ENCODE measurements around the gene MIB1.

MIB1 gene

DNA sequence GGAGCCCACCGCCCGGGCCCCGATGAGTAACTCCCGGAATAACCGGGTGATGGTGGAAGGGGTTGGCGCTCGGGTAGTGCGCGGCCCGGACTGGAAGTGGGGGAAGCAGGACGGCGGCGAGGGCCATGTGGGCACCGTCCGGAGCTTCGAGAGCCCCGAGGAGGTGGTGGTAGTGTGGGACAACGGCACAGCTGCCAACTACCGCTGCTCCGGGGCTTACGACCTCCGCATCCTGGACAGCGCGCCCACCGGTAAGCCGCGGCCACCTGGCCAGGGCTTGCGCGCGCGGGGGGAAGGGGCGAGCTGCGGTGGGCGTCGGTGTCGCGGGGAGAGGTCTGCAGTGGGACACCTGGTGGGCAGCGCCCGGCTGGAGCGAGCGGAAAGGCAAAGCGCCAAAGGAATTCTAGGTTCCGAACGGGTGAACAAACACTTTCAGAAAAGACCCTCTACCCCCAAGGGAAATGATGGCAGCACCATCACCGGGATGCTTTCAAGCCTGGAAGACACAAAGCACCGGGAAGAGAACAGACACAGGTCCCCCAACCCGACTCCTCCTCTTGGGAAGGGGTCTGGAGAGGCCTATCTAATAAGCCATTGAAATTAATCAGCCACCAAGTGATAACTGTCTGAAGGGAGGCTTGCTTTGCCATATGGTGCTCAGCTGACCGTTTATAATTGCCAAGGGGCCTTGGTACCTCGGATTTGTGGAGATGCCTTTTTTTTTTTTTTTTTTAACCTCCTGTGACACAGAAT is 1.1 kb downstream of the MIB1 start:
- DNase-seq (ENCODE audit: low read depth, low spot score), result no peak
- TF ChIP-seq, protein P1, sequence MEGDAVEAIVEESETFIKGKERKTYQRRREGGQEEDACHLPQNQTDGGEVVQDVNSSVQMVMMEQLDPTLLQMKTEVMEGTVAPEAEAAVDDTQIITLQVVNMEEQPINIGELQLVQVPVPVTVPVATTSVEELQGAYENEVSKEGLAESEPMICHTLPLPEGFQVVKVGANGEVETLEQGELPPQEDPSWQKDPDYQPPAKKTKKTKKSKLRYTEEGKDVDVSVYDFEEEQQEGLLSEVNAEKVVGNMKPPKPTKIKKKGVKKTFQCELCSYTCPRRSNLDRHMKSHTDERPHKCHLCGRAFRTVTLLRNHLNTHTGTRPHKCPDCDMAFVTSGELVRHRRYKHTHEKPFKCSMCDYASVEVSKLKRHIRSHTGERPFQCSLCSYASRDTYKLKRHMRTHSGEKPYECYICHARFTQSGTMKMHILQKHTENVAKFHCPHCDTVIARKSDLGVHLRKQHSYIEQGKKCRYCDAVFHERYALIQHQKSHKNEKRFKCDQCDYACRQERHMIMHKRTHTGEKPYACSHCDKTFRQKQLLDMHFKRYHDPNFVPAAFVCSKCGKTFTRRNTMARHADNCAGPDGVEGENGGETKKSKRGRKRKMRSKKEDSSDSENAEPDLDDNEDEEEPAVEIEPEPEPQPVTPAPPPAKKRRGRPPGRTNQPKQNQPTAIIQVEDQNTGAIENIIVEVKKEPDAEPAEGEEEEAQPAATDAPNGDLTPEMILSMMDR (IDR thresholded peaks at IDR 0.05; ENCODE audit: insufficient read depth, low read length, missing control alignments), result no peak
- H3K4me3 ChIP-seq (ENCODE audit: low read depth, low read length), result peak overlapping the region; percentile 89
- POLR2A ChIA-PET, result interaction anchor here (1.5 kb wide), 1 partner anchor 14 kb away, joined by 4 read pairs; no protein-coding TSS in a partner anchor
- CTCF ChIA-PET, result interaction anchor here (0.6 to 1.1 kb wide), 2 partner anchors 129 to 141 kb away, joined by 3 read pairs; partner anchors contain the start of genes ESCO1 and SNRPD1

DNA sequence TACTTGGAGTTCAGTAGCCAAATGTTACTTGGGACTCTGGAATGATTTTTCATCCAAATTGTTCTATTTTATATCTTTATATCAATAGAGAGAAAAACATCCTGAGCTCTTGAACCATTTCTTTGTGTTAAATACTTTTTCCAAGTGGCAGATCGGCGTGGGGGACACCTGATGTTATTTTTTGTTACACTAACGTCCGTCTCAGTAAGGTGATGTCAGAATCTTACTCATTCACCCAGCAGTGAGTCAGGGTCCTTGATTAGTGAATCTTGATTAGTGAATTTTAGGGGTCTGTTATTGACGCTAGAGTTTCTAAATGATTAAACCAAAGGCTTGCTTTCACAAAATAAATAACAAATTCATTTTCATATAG is 1.7 kb downstream of the MIB1 start:
- POLR2A ChIA-PET, result no interaction called here
- no peak for DNase-seq (ENCODE audit: low read depth, low spot score)
- CTCF ChIA-PET, result interaction anchor here (1.1 to 1.4 kb wide), 2 partner anchors 130 to 141 kb away, joined by 3 to 6 read pairs; partner anchors contain the start of genes ESCO1 and SNRPD1
- H3K4me3 ChIP-seq (ENCODE audit: low read depth, low read length), result peak overlapping the region; percentile 89
- TF ChIP-seq, protein P1 (IDR thresholded peaks at IDR 0.05; ENCODE audit: insufficient read depth, low read length, missing control alignments), result no peak

DNA sequence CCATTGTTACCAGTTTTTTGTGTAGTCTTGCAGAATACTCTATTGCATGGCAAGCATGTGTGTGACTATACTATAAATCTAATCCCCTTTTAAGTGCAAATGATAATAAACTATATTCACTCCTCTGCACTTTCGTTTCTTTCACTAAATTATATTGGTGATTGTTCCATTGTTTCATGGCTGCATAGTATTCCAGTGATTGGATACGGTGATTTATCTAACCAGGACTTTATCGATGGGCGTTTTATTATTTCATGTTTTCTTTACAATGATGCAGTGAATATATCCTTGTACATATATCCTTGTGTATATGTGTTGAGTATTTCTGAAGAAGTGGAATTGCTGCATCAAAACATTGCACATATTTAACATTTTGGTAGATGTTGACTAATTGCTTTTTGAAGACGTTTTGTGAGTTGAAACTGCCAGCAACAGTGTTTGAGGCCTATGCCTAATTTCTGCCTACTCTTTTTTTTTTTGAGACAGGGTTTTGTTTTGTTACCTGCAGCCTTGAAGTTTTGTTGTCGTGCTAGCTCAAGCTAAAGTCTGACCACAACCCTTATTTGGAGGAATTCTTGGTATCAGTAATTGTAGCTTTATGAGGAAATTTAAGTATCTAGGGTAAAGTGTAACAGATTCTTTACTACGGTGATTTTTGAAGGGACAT is 2.7 kb downstream of the MIB1 start:
- POLR2A ChIA-PET, result no interaction called here
- H3K4me3 ChIP-seq (ENCODE audit: low read depth, low read length), result 0 out of 2 replicates have a peak overlapping the region, but pooled peaks have one; percentile 1
- no peak for DNase-seq (ENCODE audit: low read depth, low spot score)
- CTCF ChIA-PET, result interaction anchor here (1.4 kb wide), 1 partner anchor 142 kb away, joined by 6 read pairs; the partner anchor contains the start of gene ESCO1
- TF ChIP-seq, protein P1 (IDR thresholded peaks at IDR 0.05; ENCODE audit: insufficient read depth, low read length, missing control alignments), result no peak

DNA sequence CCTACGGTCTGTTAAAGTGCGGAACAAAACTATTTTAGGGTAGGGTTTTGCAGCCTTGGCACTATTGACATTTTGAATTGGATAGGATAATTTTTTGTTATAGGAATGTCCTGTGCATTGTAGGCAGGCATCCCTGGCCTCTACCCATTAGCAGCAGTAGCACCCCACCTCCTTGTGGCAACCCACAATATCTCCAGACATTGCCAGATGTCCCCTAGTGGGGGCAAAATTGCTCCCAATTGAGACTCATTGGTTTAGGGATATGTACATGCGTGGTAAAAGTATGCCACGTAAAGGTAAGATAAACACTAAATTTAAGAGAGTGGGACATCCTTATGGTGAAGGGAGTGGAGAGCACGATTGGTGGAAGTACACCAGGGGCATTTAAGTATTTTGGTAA is 4.6 kb downstream of the MIB1 start:
- H3K4me3 ChIP-seq (ENCODE audit: low read depth, low read length), result no peak overlapping the region
- ChIA-PET CTCF (no interaction called here), POLR2A (no interaction called here)
- TF ChIP-seq, protein P1 (IDR thresholded peaks at IDR 0.05; ENCODE audit: insufficient read depth, low read length, missing control alignments), result no peak
- DNase-seq (ENCODE audit: low read depth, low spot score), result no peak

DNA sequence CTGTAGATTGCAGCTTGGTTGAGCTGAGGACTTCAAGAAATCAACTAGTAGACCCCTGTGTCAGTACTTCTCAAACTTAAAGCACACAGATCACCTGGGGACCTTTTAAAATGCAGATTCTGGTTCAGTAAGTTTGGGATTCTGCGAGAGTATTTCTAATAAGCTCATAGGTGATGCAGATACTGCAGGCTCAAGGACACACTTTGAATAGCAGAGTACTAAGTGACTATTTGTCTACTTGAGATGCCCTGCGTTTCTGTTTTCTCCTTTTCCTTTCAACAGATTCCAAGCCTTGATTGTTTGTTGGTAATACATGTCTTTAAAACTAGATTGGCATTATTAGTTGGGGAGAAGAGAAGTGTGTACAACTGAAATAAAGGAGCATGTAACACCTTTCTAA is 6.7 kb downstream of the MIB1 start:
- TF ChIP-seq, protein P1 (IDR thresholded peaks at IDR 0.05; ENCODE audit: insufficient read depth, low read length, missing control alignments), result no peak
- ChIA-PET CTCF (no interaction called here), POLR2A (interaction anchor here (0.6 kb wide), 1 partner anchor 14 kb away, joined by 3 read pairs; no protein-coding TSS in a partner anchor)
- no peak overlapping the region for H3K4me3 ChIP-seq (ENCODE audit: low read depth, low read length)
- no peak for DNase-seq (ENCODE audit: low read depth, low spot score)

Data from AG04449 (cell line).